DMS114 treated with DMSO at 0.1 percent for 48 hours (cell line): ENCODE data around the gene ZBTB22.
"Not testable (repeated sequence)": the region's sequence is repeated elsewhere in the genome, so short reads cannot be mapped to it uniquely, and the experiment has no call there.

ENCODE experiments used
- DNase-seq: peaks from one replicate; lab custom pipeline; 2025; ENCODE audit not compliant: unreplicated experiment; lab: John Stamatoyannopoulos, UW

The ZBTB22 gene

GRCh38 chr6:33317669-33318425 is at the start of gene ZBTB22:
ZBTB22 (minus strand) TSS chr6:33317744; CDS start chr6:33316916, 828 bp downstream.
- peak; percentile 99 for DNase-seq

GRCh38 chr6:33367009-33367714 is 49.6 kb upstream of the ZBTB22 start:
- DNase-seq, result no peak

DNA sequence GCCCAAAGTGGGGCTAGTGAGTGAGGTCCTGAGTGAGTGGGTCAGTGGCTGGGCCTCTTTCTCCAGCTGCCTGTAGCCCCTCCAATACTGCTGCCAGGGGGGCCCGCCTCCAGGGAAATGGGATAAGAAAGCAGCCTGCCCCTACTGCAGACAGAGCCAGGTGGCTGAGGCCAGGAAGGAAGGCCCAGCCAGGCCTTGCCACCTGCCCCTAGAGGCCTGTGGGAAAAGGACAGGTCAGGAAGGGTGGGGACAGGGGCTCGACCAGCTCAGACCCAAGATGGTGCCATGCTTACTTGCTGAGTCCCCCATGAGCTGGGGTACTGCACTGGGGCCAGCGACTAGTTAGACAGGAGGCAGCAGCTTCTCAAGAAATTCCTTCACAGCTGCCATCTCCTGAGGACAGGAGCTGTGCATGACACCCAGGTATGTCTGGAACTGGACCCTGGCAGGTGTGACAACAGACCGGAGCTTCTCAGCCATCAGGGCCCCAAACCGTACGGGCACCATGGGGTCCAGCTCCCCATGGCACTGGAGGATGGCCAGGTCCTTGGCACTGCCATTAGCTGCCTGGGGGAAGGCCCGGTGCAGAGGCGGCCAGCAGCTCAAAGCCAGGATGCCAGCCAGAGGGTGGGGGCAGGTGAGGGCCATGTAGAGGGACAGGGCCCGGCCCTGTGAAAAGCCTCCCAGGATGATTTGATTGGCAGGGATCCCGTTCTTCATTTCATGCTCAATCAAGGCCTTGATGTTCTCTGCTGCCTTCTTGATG is 47.8 kb upstream of the ZBTB22 start:
- DNase-seq, result not testable (repeated sequence)

GRCh38 chr6:33364475-33365205 is 47.1 kb upstream of the ZBTB22 start:
- not testable (repeated sequence) for DNase-seq

DNA sequence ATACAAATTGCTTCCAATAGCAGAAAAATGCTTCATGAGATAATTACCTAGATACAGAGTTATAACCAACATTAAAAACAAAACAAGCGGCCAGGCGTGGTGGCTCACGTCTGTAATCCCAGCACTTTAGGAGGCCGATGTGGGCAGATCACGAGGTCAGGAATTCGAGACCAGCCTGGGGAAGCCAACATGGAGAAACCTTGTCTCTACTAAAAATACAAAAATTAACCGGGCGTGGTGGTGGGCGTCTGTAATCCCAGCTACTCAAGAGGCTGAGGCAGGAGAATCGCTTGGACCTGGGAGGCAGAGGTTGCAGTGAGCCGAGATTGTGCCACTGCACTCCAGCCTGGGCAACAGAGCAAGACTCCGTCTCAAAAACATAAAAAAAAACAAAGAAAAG is 45.9 kb upstream of the ZBTB22 start:
- DNase-seq, result not testable (repeated sequence)

GRCh38 chr6:33359331-33359730 is 41.8 kb upstream of the ZBTB22 start:
- DNase-seq, result no peak

DNA sequence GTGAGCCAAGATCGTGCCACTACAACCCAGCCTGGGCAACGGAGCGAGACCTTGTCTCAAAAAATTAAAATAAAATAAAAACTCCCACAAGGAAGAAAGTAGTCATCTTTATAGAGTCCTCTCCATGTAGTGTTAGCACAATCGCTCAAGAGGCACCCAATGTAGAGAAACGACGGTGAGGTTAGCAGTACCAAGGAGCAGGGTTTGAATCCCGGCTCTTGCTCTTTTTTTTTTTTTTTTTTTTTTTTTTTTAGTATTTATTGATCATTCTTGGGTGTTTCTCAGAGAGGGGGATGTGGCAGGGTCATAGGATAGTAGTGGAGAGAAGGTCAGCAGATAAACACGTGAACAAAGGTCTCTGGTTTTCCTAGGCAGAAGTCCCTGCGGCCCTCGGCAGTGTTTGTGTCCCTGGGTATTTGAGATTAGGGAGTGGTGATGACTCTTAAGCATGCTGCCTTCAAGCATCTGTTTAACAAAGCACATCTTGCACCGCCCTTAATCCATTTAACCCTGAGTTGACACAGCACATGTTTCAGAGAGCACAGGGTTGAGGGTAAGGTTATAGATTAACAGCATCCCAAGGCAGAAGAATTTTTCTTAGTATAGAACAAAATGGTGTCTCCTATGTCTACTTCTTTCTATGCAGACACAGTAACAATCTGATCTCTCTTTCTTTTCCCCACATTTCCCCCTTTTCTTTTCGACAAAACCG is 39.8 kb upstream of the ZBTB22 start:
- not testable (repeated sequence) for DNase-seq

DNA sequence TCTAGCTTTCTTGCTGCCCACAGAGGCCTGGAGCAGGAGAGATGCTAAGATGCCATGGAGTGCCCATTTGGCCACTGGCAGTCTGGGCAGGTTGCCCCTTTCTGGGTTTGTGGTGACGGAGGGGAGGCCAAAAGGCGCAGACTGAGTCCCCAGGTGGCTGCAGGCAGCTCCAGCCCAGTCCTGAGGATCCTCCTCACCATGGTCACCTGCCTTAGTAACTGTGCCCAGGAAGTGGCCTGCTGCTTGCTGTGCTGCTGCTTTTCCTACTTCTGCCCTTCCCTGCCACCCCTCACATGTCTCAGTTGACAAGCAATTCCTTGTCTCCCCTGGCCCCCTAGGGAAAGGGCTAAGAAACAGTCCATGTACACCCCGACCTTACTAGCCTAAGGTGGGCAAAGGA is 38.8 kb upstream of the ZBTB22 start:
- DNase-seq, result no peak

DNA sequence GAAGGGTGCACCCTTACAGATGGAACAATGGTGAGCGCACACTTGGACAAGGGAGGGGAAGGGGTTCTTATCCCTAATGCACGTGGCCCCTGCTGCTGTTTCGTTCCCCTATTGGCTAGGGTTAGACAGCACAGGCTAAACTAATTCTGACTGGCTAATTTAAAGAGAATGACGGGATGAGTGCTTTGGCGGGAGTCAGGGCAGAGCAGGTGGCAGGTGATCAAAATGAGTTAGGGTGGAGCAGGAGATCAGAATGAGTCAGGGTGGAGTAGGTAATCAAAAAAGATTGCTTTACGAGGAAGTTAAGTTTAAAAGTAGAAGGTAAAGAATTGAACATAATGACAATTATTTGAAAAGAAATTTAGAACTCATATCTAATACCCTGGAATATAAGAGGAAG is 38.3 kb upstream of the ZBTB22 start:
- DNase-seq, result not testable (repeated sequence)

DNA sequence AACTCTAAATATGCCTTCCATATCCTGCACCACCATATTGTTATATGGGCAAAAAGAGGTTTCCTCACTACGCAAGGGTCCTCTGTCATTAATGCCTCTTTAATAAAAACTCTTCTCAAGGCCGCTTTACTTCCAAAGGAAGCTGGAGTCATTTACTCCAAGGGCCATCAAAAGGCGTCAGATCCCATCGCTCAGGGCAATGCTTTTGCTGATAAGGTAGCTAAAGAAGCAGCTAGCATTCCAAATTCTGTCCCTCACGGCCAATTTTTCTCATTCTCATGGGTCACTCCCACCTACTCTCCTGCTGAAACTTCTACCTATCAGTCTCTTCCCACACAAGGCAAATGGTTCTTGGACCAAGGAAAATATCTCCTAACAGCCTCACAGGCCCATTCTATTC is 30.3 kb upstream of the ZBTB22 start:
- no peak for DNase-seq

DNA sequence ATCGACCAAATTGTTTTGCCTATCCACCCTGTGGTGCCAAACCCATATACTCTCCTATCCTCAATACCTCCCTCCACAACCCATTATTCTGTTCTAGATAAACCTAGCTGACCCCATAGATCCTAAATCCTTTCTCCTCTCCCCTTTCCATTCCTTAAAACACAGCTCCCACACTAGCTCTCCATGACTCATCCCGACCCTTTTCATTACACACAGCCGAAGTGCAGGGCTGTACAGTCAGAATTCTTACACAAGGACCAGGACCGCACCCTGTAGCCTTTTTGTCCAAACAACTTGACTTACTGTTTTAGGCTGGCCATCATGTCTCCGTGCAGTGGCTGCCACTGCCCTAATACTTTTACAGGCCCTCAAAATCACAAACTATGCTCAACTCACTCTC is 29.4 kb upstream of the ZBTB22 start:
- DNase-seq, result not testable (repeated sequence)

GRCh38 chr6:33344701-33345697 is 27.5 kb upstream of the ZBTB22 start:
- peak; percentile 61 for DNase-seq

- no peak for DNase-seq
Observed at GRCh38 chr6:33343953-33344611, 26.5 kb upstream of the ZBTB22 start.

DNA sequence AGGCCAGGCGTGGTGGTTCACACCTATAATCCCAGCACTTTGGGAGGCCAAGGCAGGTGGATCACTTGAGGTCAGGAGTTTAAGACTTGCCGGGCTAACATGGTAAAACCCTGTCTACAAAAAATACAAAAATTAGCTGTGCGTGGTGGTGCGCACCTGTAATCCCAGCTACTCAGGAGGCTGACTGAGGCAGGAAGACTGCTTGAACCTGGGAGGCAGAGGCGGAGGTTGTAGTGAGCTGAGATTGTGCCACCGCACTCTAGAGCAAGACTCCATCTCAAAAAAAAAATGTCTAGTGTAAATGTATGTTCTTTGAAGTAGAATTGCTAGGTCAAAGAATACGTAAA is 26.0 kb upstream of the ZBTB22 start:
- not testable (repeated sequence) for DNase-seq

- no peak for DNase-seq
Observed at GRCh38 chr6:33339193-33339592, 21.6 kb upstream of the ZBTB22 start.

GRCh38 chr6:33336495-33336894 is 19.0 kb upstream of the ZBTB22 start:
- no peak for DNase-seq

GRCh38 chr6:33335916-33336315 is 18.4 kb upstream of the ZBTB22 start:
- no peak for DNase-seq

DNA sequence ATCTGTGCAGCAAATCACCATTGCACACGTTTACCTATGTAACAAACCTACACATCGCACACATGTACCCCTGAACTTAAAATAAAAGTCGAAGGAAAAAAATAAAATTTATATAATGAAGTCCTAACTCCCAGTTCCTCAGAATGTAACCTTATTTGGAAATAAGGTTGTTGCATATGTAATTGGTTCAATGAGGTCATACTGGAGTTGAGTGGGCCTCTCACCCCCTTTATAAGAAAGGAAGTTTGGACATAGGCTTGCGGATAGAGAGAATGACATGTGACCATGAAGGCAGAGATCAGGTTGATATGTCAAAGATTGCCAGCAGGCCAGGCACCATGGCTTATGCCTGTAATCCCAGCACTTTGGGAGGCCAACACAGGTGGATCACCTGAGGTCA is 16.1 kb upstream of the ZBTB22 start:
- DNase-seq, result no peak

- DNase-seq, result no peak
Observed at GRCh38 chr6:33330736-33331135, 13.2 kb upstream of the ZBTB22 start.
